ENCODE results near the gene CNIH2.

- TF ChIP-seq POLR2A (IDR thresholded peaks at IDR 0.05) (no peak), CTCF (IDR thresholded peaks at IDR 0.05) (no peak), EP300 (IDR thresholded peaks at IDR 0.05) (no peak)
Observed at GRCh38 chr11:66329165-66329673, 51.2 kb downstream of the CNIH2 start.
